WTC11 (cell line): Measurements from ENCODE around the gene CYP4F22. TPM values are rescaled to one million over a fixed set of nuclear protein-coding genes. Genes with fewer than 3 reads are reported as not detected.

Experiments
- ATAC-seq: fragments of 200-7000 bp; cut with Tn5 transposase; 2 replicates; pipeline ENCODE4 v1.10.0; 2021; ENCODE audit warnings: mild to moderate bottlenecking, moderate library complexity
- CTCF ChIA-PET: fragments of 300-600 bp; sonication (Branson Sonifier 250); formaldehyde crosslinking; loops from one replicate; lab custom pipeline; 2021; ENCODE audit warnings: antibody characterized with exemption; lab: Charles Lee
- POLR2A ChIA-PET: fragments of 350-600 bp; sonication (Branson Sonifier 250); formaldehyde crosslinking; loops from one replicate; lab custom pipeline; 2021; ENCODE audit warnings: antibody characterized with exemption; lab: Charles Lee
- DNase-seq: peaks from one replicate; pipeline ENCODE4 v3.0.0; 2021; ENCODE audit warnings: low spot score
- H3K27ac Mint-ChIP-seq: 2 replicates; pipeline ENCODE4 v1.8.0; 2021; ENCODE audit warnings: mixed read lengths
- H3K27me3 Mint-ChIP-seq: 2 replicates; pipeline ENCODE4 v1.8.0; 2021; ENCODE audit warnings: low read depth, mild to moderate bottlenecking, moderate library complexity, mixed read lengths
- H3K36me3 Mint-ChIP-seq: 2 replicates; pipeline ENCODE4 v1.8.0; 2021; ENCODE audit warnings: mixed read lengths
- H3K4me1 Mint-ChIP-seq: 2 replicates; pipeline ENCODE4 v1.8.0; 2022; ENCODE audit warnings: mixed read lengths
- H3K4me3 Mint-ChIP-seq: 2 replicates; pipeline ENCODE4 v1.8.0; 2021; ENCODE audit warnings: mild to moderate bottlenecking, moderate library complexity, mixed read lengths
- H3K9me3 Mint-ChIP-seq: 2 replicates; pipeline ENCODE4 v1.8.0; 2021; ENCODE audit warnings: mixed read lengths
- ATF1 ChIP-seq: sonication (generic); formaldehyde crosslinking; IDR thresholded peaks from 2 replicates; pipeline ENCODE4 v1.8.1; 2023; ENCODE audit warnings: mild to moderate bottlenecking, moderate library complexity, missing genetic modification reagents
- ELF4 ChIP-seq: sonication (generic); formaldehyde crosslinking; IDR thresholded peaks from 2 replicates; pipeline ENCODE4 v1.8.1; 2022; ENCODE audit warnings: low read depth, mild to moderate bottlenecking, moderate library complexity, missing genetic modification reagents
- KAT7 ChIP-seq: sonication (generic); formaldehyde crosslinking; IDR thresholded peaks from 2 replicates; pipeline ENCODE4 v1.8.1; 2023; ENCODE audit warnings: missing genetic modification reagents, mild to moderate bottlenecking, borderline replicate concordance
- MAX ChIP-seq: sonication (generic); formaldehyde crosslinking; IDR thresholded peaks from 2 replicates; pipeline ENCODE4 v1.8.0; 2022; ENCODE audit warnings: mild to moderate bottlenecking, missing genetic modification reagents
- NFE2L1 ChIP-seq: sonication (generic); formaldehyde crosslinking; IDR thresholded peaks from 2 replicates; pipeline ENCODE4 v1.8.1; 2023; ENCODE audit warnings: missing genetic modification reagents
- RELA ChIP-seq: sonication (generic); formaldehyde crosslinking; IDR thresholded peaks from 2 replicates; pipeline ENCODE4 v1.8.1; 2022; ENCODE audit warnings: missing genetic modification reagents, mild to moderate bottlenecking, borderline replicate concordance
- SMAD4 ChIP-seq: sonication (generic); formaldehyde crosslinking; IDR thresholded peaks from 2 replicates; pipeline ENCODE4 v1.8.0; 2022; ENCODE audit warnings: mild to moderate bottlenecking, missing genetic modification reagents
- TP53 ChIP-seq: sonication (generic); formaldehyde crosslinking; IDR thresholded peaks from 2 replicates; pipeline ENCODE4 v1.8.1; 2023; ENCODE audit warnings: mild to moderate bottlenecking, missing genetic modification reagents
- ZMAT4 ChIP-seq: fragments of 250-450 bp; sonication (Bioruptor Pico); IDR thresholded peaks from 2 replicates; pipeline ENCODE4 v1.9.0; 2021; ENCODE audit warnings: mild to moderate bottlenecking
- ZNF281 ChIP-seq: sonication (generic); formaldehyde crosslinking; IDR thresholded peaks from 2 replicates; pipeline ENCODE4 v1.8.0; 2023; ENCODE audit warnings: mild to moderate bottlenecking, missing genetic modification reagents
- ZNF532 ChIP-seq: fragments of 250-450 bp; sonication (Bioruptor Pico); IDR thresholded peaks from 2 replicates; pipeline ENCODE4 v1.9.0; 2021; ENCODE audit warnings: mild to moderate bottlenecking, borderline replicate concordance
- total RNA-seq: library from RNA; stranded (reverse); gene quantifications from 3 replicates; pipeline ENCODE4 v1.2.3, GENCODE V29; 2021

CYP4F22 gene
- total RNA-seq, 1 experiment from 2014 or later: 1.2 TPM

DNA sequence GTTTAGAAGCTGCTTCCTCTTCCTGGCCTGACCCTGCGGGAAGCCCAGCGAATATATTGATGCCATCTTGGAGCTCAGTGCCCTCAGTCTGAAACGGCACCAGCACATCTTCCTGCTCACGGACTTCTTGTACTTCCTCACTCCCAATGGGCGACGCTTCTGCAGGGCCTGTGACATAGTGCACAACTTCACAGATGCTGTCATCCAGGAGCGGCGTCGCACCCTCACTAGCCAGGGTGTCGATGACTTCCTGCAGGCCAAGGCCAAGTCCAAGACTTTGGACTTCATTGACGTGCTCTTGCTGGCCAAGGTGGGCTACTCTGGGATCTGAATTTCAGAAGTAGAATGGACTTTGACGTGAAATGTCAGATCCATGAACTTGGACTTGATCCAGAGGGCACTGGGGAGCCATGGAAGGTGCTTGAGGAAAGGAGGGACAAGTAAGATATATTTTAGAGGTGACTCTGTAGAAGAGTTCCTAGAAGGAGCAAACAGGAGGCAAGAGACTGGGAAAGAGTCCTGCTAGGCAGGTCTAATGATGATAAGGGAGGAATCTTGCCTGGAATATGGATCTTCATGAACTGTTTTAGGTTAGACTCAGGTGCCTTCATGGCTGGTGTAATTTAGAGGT, 68.3 kb downstream of the CYP4F22 start:
- no peak overlapping the region for H3K27ac Mint-ChIP-seq
- H3K4me1 Mint-ChIP-seq: no peaks in the 10 kb centered on the region
- POLR2A ChIA-PET: no interaction called here
- no peak for ATAC-seq
- TF ChIP-seq TP53 (CRISPR knock-in tag): no peak
- no peak for TF ChIP-seq NFE2L1
- TF ChIP-seq ZNF532 (CRISPR knock-in tag): no peak
- no peak for TF ChIP-seq MAX (CRISPR knock-in tag)
- TF ChIP-seq ATF1 (CRISPR knock-in tag): no peak
- TF ChIP-seq, all 79 proteins: peak for 0
- Mint-ChIP-seq H3K9me3 (peaks cover 44% of the 10 kb centered on the region), H3K4me3 (no peak overlapping the region), H3K36me3 (peaks cover 13% of the 10 kb centered on the region), H3K27me3 (peaks cover 28% of the 10 kb centered on the region)
- CTCF ChIA-PET: interaction anchor here (1.7 kb wide), 1 partner anchor 21 kb away, joined by 4 read pairs; no protein-coding TSS in a partner anchor
- DNase-seq: no peak

DNA sequence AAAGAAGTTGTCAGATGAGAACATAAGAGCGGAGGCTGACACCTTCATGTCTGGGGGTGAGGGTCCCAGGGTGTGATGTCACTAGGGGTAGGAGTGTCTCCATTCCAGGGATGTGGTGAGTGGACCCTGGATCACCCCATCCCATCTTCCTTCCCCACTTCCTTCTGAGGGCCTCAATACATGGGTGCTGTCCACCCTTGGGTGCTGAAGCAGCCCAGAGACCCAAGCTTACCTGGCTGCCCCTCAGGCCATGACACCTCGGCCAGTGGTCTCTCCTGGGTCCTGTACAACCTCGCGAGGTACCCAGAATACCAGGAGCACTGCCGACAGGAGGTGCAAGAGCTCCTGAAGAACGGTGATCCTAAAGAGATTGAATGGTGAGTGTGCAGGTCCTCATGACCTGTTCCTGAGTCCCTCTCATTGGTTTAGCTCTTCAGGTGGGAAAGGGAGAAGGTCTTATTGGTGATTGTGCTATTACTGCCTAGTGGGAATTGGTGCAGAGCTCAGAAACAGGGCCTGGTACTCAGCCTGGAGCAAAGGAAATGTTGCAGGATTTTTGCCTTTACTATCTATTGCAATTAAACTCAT, 69.0 kb downstream of the CYP4F22 start:
- TF ChIP-seq ELF4 (CRISPR knock-in tag) (no peak), ZMAT4 (CRISPR knock-in tag) (no peak)
- ATAC-seq: no peak
- no peak overlapping the region for H3K27ac Mint-ChIP-seq
- DNase-seq: no peak
- H3K9me3 Mint-ChIP-seq: peaks cover 38% of the 10 kb centered on the region
- no peak overlapping the region for H3K4me3 Mint-ChIP-seq
- POLR2A ChIA-PET: no interaction called here
- H3K36me3 Mint-ChIP-seq: peaks cover 13% of the 10 kb centered on the region
- peaks cover 29% of the 10 kb centered on the region for H3K27me3 Mint-ChIP-seq
- H3K4me1 Mint-ChIP-seq: no peaks in the 10 kb centered on the region
- CTCF ChIA-PET: interaction anchor here (0.7 to 1.7 kb wide), 2 partner anchors 12 to 22 kb away, joined by 3 to 4 read pairs; no protein-coding TSS in a partner anchor

- H3K9me3 Mint-ChIP-seq: peaks cover 18% of the 10 kb centered on the region
- ChIA-PET POLR2A (no interaction called here), CTCF (no interaction called here)
- no peak for TF ChIP-seq SMAD4 (CRISPR knock-in tag)
- no peak for TF ChIP-seq ZMAT4 (CRISPR knock-in tag)
- TF ChIP-seq ZNF281: no peak
- TF ChIP-seq RELA: no peak
- no peak for TF ChIP-seq ZNF532 (CRISPR knock-in tag)
- no peak for TF ChIP-seq KAT7 (CRISPR knock-in tag)
- DNase-seq (no peak), ATAC-seq (no peak)
- peaks cover 7% of the 10 kb centered on the region for H3K36me3 Mint-ChIP-seq
- no peak overlapping the region for H3K4me3 Mint-ChIP-seq
- peaks cover 49% of the 10 kb centered on the region for H3K27me3 Mint-ChIP-seq
- no peak overlapping the region for H3K27ac Mint-ChIP-seq
- no peaks in the 10 kb centered on the region for H3K4me1 Mint-ChIP-seq
Measured at GRCh38 chr19:15583346-15583745, 75.0 kb downstream of the CYP4F22 start.
